Measurements from ENCODE around the gene OPHN1.
"Not testable (repeated sequence)": the region's sequence is repeated elsewhere in the genome, so short reads cannot be mapped to it uniquely, and the experiment has no call there.

DNA sequence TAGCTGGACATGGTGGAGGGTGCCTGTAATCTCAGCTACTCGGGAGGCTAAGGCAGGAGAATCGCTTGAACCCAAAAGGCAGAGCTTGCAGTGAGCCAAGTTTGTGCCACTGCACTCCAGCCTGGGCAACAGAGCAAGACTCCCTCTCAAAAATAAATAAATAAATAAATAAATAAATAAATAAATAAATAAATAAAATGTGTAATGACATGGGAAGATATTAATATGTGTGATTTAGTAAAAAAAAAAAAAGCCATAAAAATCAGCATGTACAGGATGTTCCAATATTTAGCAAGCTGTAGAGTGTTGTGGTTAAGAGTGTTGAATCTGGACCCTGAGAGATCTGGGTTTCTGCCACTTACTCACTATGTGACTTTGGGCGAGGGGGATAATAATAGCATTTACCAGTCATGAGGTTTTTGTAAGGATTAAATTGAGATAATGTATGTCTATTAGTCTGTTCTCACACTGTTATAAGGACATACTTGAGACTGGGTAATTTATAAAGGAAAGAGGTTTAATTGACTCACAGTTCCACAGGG lies 43.8 kb downstream of the OPHN1 start:
- TF ChIP-seq POLR2AphosphoS5 (IDR thresholded peaks at IDR 0.05): not testable (repeated sequence)
- TF ChIP-seq, protein P1, sequence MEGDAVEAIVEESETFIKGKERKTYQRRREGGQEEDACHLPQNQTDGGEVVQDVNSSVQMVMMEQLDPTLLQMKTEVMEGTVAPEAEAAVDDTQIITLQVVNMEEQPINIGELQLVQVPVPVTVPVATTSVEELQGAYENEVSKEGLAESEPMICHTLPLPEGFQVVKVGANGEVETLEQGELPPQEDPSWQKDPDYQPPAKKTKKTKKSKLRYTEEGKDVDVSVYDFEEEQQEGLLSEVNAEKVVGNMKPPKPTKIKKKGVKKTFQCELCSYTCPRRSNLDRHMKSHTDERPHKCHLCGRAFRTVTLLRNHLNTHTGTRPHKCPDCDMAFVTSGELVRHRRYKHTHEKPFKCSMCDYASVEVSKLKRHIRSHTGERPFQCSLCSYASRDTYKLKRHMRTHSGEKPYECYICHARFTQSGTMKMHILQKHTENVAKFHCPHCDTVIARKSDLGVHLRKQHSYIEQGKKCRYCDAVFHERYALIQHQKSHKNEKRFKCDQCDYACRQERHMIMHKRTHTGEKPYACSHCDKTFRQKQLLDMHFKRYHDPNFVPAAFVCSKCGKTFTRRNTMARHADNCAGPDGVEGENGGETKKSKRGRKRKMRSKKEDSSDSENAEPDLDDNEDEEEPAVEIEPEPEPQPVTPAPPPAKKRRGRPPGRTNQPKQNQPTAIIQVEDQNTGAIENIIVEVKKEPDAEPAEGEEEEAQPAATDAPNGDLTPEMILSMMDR (IDR thresholded peaks at IDR 0.05): not testable (repeated sequence)
